Endothelial cell of umbilical vein (primary cell): ENCODE data around the gene OCEL1. TPM values are rescaled to one million over a fixed set of nuclear protein-coding genes. Genes with fewer than 3 reads are reported as not detected.

Experiments
- BruUV-seq: library from RNA; stranded (reverse); fragments of 400-500 nt; replicated peaks from 2 replicates; lab custom pipeline; 2021; lab: Mats Ljungman, UMichigan
- CTCF ChIA-PET: fragments of 300-600, 350-600 bp; sonication (Branson Sonifier 250); formaldehyde crosslinking; loops from one replicate; lab custom pipeline; 2021; ENCODE audit warnings: antibody characterized with exemption, inconsistent platforms; lab: Charles Lee
- POLR2A ChIA-PET: fragments of 300-600, 350-600 bp; sonication (Branson Sonifier 250); formaldehyde crosslinking; loops from one replicate; lab custom pipeline; 2021; ENCODE audit warnings: antibody characterized with exemption, inconsistent platforms; lab: Charles Lee
- DNase-seq: peaks from one replicate; pipeline ENCODE4 v3.0.0-alpha.2; 2011; ENCODE audit warnings: low read depth, low spot score
- FAIRE-seq: peaks from 2 replicates; lab custom pipeline; 2011; peaks lifted over from hg19 to GRCh38; lab: Jason Lieb, UNC
- H2AFZ ChIP-seq: 2 replicates; pipeline ENCODE4 v1.6.0; 2012; ENCODE audit warnings: low read depth, low read length, control low read depth, inconsistent platforms
- H3K27ac ChIP-seq: 2 replicates; pipeline ENCODE4 v1.5.1; 2011; ENCODE audit warnings: low read depth, mild to moderate bottlenecking, control low read depth, low read length, moderate library complexity; ENCODE audit not compliant: insufficient read depth
- H3K27me3 ChIP-seq, 2 experiments: 2 replicates each; pipeline versions ENCODE4 v1.6.0 to v1.6.1; 2011; ENCODE audit warnings: low read length in 2 of 2, mixed read lengths in 1 of 2; ENCODE audit not compliant: control insufficient read depth in 2 of 2, insufficient read depth in 2 of 2
- H3K36me3 ChIP-seq, 2 experiments: 2 replicates in 1 of 2; 3 replicates in 1 of 2; pipeline ENCODE4 v1.5.1; 2011; ENCODE audit warnings: low read length in 2 of 2, mild to moderate bottlenecking in 1 of 2, moderate library complexity in 1 of 2; ENCODE audit not compliant: control insufficient read depth in 2 of 2, insufficient read depth in 2 of 2; ENCODE audit errors: extremely low read depth in 1 of 2
- H3K4me1 ChIP-seq: 3 replicates; pipeline ENCODE4 v1.5.1; 2011; ENCODE audit warnings: mild to moderate bottlenecking, low read length; ENCODE audit not compliant: control insufficient read depth, insufficient read depth; ENCODE audit errors: extremely low read depth
- H3K4me2 ChIP-seq: 2 replicates; pipeline ENCODE4 v1.6.1; 2011; ENCODE audit warnings: low read length, control low read depth, mixed read lengths; ENCODE audit not compliant: insufficient read depth
- H3K4me3 ChIP-seq, 3 experiments: fragments of 200-600 bp in 1 of 3; sonication (generic), shearing (Covaris generic) in 1 of 3; replicated peaks in 1 of 3; 2 replicates each; pipeline ENCODE4 v1.5.1; 2011 to 2016; ENCODE audit warnings: control low read depth in 3 of 3, low read length in 3 of 3, mild to moderate bottlenecking in 2 of 3, inconsistent platforms in 1 of 3, low read depth in 1 of 3, moderate library complexity in 1 of 3; ENCODE audit not compliant: insufficient read depth in 1 of 3
- H3K79me2 ChIP-seq: 2 replicates; pipeline ENCODE4 v1.6.0; 2012; ENCODE audit warnings: low read length, inconsistent platforms; ENCODE audit not compliant: control insufficient read depth, insufficient read depth
- H3K9ac ChIP-seq: replicated peaks from 2 replicates; pipeline ENCODE3; 2011; ENCODE audit warnings: low read length, control low read depth; ENCODE audit not compliant: insufficient read depth; ENCODE audit errors: extremely low read depth
- H3K9me1 ChIP-seq: replicated peaks from 3 replicates; pipeline ENCODE4 v1.6.0; 2011; ENCODE audit warnings: mild to moderate bottlenecking, low read length; ENCODE audit not compliant: control insufficient read depth, insufficient read depth; ENCODE audit errors: extremely low read depth
- H3K9me3 ChIP-seq: replicated peaks from 2 replicates; pipeline ENCODE4 v1.5.1; 2012; ENCODE audit warnings: low read length, inconsistent platforms; ENCODE audit not compliant: control insufficient read depth, insufficient read depth
- H4K20me1 ChIP-seq: replicated peaks from 2 replicates; pipeline ENCODE3; 2011; ENCODE audit warnings: mild to moderate bottlenecking, low read length; ENCODE audit not compliant: control insufficient read depth, insufficient read depth; ENCODE audit errors: extremely low read depth
- EZH2 ChIP-seq: IDR thresholded peaks from 2 replicates; pipeline ENCODE4 v1.6.1; 2012; ENCODE audit warnings: borderline replicate concordance, low read depth, mild to moderate bottlenecking, moderate library complexity, low read length, inconsistent platforms; ENCODE audit not compliant: severe bottlenecking
- FOS ChIP-seq: IDR thresholded peaks from 2 replicates; pipeline ENCODE4 v1.6.1; 2011; ENCODE audit warnings: mild to moderate bottlenecking, low read length, moderate library complexity, borderline replicate concordance; ENCODE audit not compliant: insufficient read depth
- GATA2 ChIP-seq: IDR thresholded peaks from 2 replicates; pipeline ENCODE4 v1.7.0; 2011; ENCODE audit warnings: low read depth, mild to moderate bottlenecking, moderate library complexity, mixed read lengths, low read length; ENCODE audit not compliant: insufficient read length, insufficient read depth
- JUN ChIP-seq: IDR thresholded peaks from 2 replicates; pipeline ENCODE4 v1.6.1; 2011; ENCODE audit warnings: borderline replicate concordance, low read depth; ENCODE audit not compliant: insufficient read length, insufficient read depth
- MYC ChIP-seq: IDR thresholded peaks from one replicate; pipeline ENCODE4 v1.6.1; 2011; ENCODE audit warnings: mild to moderate bottlenecking, low read depth, low read length
- POLR2A ChIP-seq: IDR thresholded peaks from 2 replicates; pipeline ENCODE4 v1.6.1; 2012; ENCODE audit warnings: low read depth, mild to moderate bottlenecking, control low read depth, low read length
- POLR2AphosphoS5 ChIP-seq: IDR thresholded peaks from 2 replicates; pipeline ENCODE4 v1.6.1; 2012; ENCODE audit warnings: low read depth, mild to moderate bottlenecking, control low read depth, low read length, moderate library complexity; ENCODE audit not compliant: insufficient read depth
- dilution Hi-C: fragments of 300-500 bp; cut with MboI; formaldehyde crosslinking; loops from one replicate; pipeline ENCODE4 v1.15.0; 2019; ENCODE audit warnings: low sequenced_read_pairs; ENCODE audit not compliant: extremely low pct_ligation_motif_present
- intact Hi-C: fragments of 100-400 bp; cut with micrococcal nuclease; formaldehyde crosslinking; loops from one replicate; pipeline ENCODE4 v1.10.0; 2022
- polyA plus RNA-seq, 4 experiments: library from polyadenylated mRNA; depleted of rRNA in 3 of 4; stranded (reverse) in 3 of 4; unstranded in 1 of 4; fragments of >200 nt; gene quantifications; 2 replicates each; pipeline versions ENCODE4 v1.2.1 to v1.2.3, GENCODE V29; 2011 to 2012; ENCODE audit warnings: missing spikeins in 1 of 4
- total RNA-seq: library from RNA; stranded (reverse); gene quantifications from 2 replicates; pipeline ENCODE4 v1.2.3, GENCODE V29; 2021
- TF ChIP-seq, protein P1 (sequence below): IDR thresholded peaks from 2 replicates; pipeline ENCODE4 v1.6.1; 2011; ENCODE audit not compliant: insufficient read depth, insufficient read length
- TF ChIP-seq, protein P2 (sequence below), 2 donors: IDR thresholded peaks; 1 replicate in 1 of 2; 2 replicates in 1 of 2; pipeline ENCODE4 v1.5.1; 2011; ENCODE audit warnings: low read length in 2 of 2, mild to moderate bottlenecking in 2 of 2, moderate library complexity in 2 of 2, control low read depth in 1 of 2, inconsistent platforms in 1 of 2, low read depth in 1 of 2; ENCODE audit not compliant: insufficient read depth in 1 of 2; ENCODE audit errors: extremely low read depth in 1 of 2

OCEL1 gene
- total and polyA plus RNA-seq, 2 donors (not counting 3 experiments of a cell fraction or from before 2014, with no cell fraction given): 7.4 to 13.0 TPM

DNA sequence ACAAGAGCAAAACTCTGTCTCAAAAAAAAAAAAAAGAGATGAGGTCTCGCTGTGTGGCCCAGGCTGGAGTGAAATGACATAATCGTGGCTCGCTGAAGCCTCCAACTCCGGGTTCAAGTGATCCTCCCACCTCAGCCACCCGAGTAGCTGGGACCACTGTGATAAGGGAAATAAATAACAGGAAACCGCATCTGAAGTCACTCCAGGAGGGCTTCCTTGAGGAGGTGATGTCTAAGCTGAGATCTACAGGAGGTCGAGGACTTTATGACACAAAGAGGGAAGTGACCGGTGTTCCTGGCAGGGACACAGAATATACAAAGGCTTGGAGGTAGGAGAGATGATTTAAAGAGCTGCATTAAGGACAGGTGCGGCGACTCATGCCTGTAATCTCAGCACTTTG, 28.6 kb downstream of the OCEL1 start:
- no peaks in the 10 kb centered on the region for H3K27me3 ChIP-seq
- POLR2A ChIA-PET: no interaction called here
- H3K27ac ChIP-seq: no peak overlapping the region
- no peak overlapping the region for H3K4me3 ChIP-seq
- TF ChIP-seq POLR2A: no peak
- no peak for TF ChIP-seq MYC
- no peak for TF ChIP-seq JUN
- TF ChIP-seq FOS: no peak
- no peak for TF ChIP-seq GATA2
- TF ChIP-seq, protein P1, sequence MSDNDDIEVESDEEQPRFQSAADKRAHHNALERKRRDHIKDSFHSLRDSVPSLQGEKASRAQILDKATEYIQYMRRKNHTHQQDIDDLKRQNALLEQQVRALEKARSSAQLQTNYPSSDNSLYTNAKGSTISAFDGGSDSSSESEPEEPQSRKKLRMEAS: no peak
- no peak for TF ChIP-seq POLR2AphosphoS5
- TF ChIP-seq, protein P2, sequence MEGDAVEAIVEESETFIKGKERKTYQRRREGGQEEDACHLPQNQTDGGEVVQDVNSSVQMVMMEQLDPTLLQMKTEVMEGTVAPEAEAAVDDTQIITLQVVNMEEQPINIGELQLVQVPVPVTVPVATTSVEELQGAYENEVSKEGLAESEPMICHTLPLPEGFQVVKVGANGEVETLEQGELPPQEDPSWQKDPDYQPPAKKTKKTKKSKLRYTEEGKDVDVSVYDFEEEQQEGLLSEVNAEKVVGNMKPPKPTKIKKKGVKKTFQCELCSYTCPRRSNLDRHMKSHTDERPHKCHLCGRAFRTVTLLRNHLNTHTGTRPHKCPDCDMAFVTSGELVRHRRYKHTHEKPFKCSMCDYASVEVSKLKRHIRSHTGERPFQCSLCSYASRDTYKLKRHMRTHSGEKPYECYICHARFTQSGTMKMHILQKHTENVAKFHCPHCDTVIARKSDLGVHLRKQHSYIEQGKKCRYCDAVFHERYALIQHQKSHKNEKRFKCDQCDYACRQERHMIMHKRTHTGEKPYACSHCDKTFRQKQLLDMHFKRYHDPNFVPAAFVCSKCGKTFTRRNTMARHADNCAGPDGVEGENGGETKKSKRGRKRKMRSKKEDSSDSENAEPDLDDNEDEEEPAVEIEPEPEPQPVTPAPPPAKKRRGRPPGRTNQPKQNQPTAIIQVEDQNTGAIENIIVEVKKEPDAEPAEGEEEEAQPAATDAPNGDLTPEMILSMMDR (IDR thresholded peaks at IDR 0.05; ENCODE audit: extremely low read depth in 1 of 2, insufficient read depth in 1 of 2, low read depth in 1 of 2, low read length in 2 of 2): no peak
- no peak for TF ChIP-seq EZH2
- CTCF ChIA-PET: interaction anchor here (0.8 to 1.5 kb wide), 3 partner anchors 9 to 40 kb away, joined by 3 to 5 read pairs (median 4); partner anchors contain the start of gene USE1
- no peaks in the 10 kb centered on the region for H3K9me3 ChIP-seq
- H2AFZ ChIP-seq: no peak overlapping the region
- no peaks in the 10 kb centered on the region for H4K20me1 ChIP-seq
- DNase-seq (no peak), FAIRE-seq (no peak)
- intact Hi-C loops (no loop called here), dilution Hi-C loops (no loop called here)
- no TSS peak for BruUV-seq
- H3K9me1 ChIP-seq: no peaks in the 10 kb centered on the region
- no peaks in the 10 kb centered on the region for H3K79me2 ChIP-seq
- peaks cover under 1% of the 10 kb centered on the region for H3K4me1 ChIP-seq
- no peak overlapping the region for H3K4me2 ChIP-seq
- H3K36me3 ChIP-seq: peaks cover 0 to 40% of the 10 kb centered on the region in 2 experiments
- H3K9ac ChIP-seq: no peak overlapping the region
